Measurements from ENCODE around the gene GRIN3A.

The GRIN3A gene

DNA sequence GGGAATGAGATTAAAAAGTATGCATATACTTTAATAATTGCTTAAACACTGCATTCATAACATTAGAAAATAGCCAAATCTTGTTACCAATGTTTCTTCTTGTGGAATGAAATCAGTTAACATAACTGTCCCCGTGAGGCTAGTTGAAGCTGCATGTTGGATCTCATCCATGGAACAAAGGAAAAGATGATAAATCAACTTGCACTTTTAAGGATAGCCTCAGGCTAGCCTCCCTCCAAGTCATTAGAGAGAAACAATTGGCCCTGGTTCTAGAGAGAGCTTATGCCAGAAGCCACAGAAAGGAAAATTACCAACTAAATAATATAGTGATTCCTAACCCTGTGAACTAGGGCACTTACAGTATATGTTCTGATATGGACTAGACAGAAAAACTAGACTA, 66.9 kb downstream of the GRIN3A start:
- no peak for ATAC-seq (ENCODE audit: low read depth)
- TF ChIP-seq, protein P1, sequence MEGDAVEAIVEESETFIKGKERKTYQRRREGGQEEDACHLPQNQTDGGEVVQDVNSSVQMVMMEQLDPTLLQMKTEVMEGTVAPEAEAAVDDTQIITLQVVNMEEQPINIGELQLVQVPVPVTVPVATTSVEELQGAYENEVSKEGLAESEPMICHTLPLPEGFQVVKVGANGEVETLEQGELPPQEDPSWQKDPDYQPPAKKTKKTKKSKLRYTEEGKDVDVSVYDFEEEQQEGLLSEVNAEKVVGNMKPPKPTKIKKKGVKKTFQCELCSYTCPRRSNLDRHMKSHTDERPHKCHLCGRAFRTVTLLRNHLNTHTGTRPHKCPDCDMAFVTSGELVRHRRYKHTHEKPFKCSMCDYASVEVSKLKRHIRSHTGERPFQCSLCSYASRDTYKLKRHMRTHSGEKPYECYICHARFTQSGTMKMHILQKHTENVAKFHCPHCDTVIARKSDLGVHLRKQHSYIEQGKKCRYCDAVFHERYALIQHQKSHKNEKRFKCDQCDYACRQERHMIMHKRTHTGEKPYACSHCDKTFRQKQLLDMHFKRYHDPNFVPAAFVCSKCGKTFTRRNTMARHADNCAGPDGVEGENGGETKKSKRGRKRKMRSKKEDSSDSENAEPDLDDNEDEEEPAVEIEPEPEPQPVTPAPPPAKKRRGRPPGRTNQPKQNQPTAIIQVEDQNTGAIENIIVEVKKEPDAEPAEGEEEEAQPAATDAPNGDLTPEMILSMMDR (IDR thresholded peaks at IDR 0.05; ENCODE audit: poor library complexity, severe bottlenecking), result no peak

DNA sequence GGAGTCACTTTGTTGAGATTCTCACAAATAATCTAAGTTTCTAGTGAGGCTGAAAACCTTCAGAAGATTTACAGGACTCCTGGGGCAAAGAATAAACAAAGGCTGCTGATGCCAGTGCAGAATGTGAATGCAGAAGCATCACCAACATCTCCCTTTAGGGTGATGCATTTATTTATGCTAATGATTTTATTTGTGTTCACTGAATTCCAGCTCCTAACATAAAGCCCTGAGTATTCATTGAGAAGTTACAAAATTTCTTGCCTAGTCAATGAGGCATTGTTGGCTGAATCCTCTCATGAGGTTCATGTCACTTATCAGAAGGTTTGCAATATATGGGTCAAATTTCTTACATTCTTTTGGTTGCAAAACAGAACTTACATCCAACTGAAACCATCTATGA, 70.0 kb downstream of the GRIN3A start:
- Histone ChIP-seq H3K27ac (ENCODE audit: poor library complexity, severe bottlenecking) (no peak overlapping the region), H3K4me3 (ENCODE audit: severe bottlenecking) (no peak overlapping the region), H3K4me1 (ENCODE audit: insufficient read depth, poor library complexity, severe bottlenecking) (no peaks in the 10 kb centered on the region), H3K27me3 (ENCODE audit: insufficient read depth, poor library complexity, severe bottlenecking) (peaks cover 4% of the 10 kb centered on the region), H3K36me3 (ENCODE audit: low read depth) (no peaks in the 10 kb centered on the region), H3K9me3 (ENCODE audit: severe bottlenecking) (no peaks in the 10 kb centered on the region)
- ATAC-seq (ENCODE audit: low read depth) (no peak), DNase-seq (ENCODE audit: low spot score) (no peak)
- TF ChIP-seq, protein P1 (IDR thresholded peaks at IDR 0.05; ENCODE audit: poor library complexity, severe bottlenecking), result no peak

More for the DNA sequence above, 66.9 kb downstream of the GRIN3A start:
- no peaks in the 10 kb centered on the region for H3K27me3 ChIP-seq (ENCODE audit: insufficient read depth, poor library complexity, severe bottlenecking)
- H3K9me3 ChIP-seq (ENCODE audit: severe bottlenecking), result no peaks in the 10 kb centered on the region
- DNase-seq (ENCODE audit: low spot score), result no peak
- H3K4me1 ChIP-seq (ENCODE audit: insufficient read depth, poor library complexity, severe bottlenecking), result no peaks in the 10 kb centered on the region
- no peaks in the 10 kb centered on the region for H3K36me3 ChIP-seq (ENCODE audit: low read depth)
- no peak overlapping the region for H3K27ac ChIP-seq (ENCODE audit: poor library complexity, severe bottlenecking)
- no peak overlapping the region for H3K4me3 ChIP-seq (ENCODE audit: severe bottlenecking)

DNA sequence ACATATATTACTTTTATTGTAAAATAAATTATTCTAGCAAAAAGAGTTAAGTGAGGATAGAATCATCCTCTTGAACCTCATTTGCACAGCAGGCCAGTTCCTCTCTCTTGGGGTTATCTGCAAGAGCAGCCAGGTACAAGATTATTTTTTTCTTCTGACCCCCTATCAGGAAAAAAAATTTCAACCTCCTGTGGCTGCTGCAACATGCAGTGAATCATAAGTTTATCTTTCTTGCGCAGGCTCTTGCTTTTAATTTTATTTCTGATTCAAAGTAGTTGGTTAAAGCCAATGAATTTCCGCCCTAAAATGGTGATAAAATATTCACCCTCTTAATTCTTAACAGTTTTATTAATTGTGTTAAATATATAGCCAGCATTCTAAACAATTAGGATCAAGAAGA, 74.0 kb downstream of the GRIN3A start:
- no peaks in the 10 kb centered on the region for H3K4me1 ChIP-seq (ENCODE audit: insufficient read depth, poor library complexity, severe bottlenecking)
- peaks cover 12% of the 10 kb centered on the region for H3K27me3 ChIP-seq (ENCODE audit: insufficient read depth, poor library complexity, severe bottlenecking)
- H3K9me3 ChIP-seq (ENCODE audit: severe bottlenecking), result no peaks in the 10 kb centered on the region
- ATAC-seq (ENCODE audit: low read depth) (no peak), DNase-seq (ENCODE audit: low spot score) (no peak)
- H3K4me3 ChIP-seq (ENCODE audit: severe bottlenecking), result no peak overlapping the region
- H3K27ac ChIP-seq (ENCODE audit: poor library complexity, severe bottlenecking), result no peak overlapping the region
- no peaks in the 10 kb centered on the region for H3K36me3 ChIP-seq (ENCODE audit: low read depth)
- TF ChIP-seq, protein P1 (IDR thresholded peaks at IDR 0.05; ENCODE audit: poor library complexity, severe bottlenecking), result no peak

DNA sequence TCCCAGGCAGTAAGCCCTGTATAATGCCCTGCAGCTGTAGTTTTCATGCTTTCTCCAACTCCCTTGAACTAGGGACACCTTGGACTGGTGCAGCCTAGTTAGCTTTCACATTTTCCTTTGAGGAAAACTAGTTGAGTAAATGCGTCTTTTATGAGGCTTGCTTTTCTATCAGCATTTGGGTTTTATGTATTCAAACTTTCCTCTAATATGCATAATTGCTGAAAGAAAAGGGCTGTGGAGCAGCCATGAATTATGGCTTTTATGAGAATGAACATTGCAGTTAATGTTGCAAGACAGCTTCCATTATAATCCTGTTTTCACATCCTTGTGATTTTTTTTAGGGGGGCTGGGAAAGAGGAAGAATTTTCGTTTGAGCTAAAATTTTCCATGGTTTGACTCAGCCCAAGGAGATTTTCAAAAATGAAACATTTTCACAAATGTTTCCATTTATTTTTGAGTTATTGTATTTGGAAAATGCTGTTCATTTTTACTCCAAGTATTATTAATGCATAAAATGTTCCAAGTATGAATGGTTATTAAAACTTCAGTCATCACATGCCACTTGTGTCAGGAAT, 85.8 kb downstream of the GRIN3A start:
- Histone ChIP-seq H3K9me3 (ENCODE audit: severe bottlenecking) (no peaks in the 10 kb centered on the region), H3K4me3 (ENCODE audit: severe bottlenecking) (no peak overlapping the region), H3K4me1 (ENCODE audit: insufficient read depth, poor library complexity, severe bottlenecking) (no peaks in the 10 kb centered on the region), H3K27ac (ENCODE audit: poor library complexity, severe bottlenecking) (no peak overlapping the region), H3K36me3 (ENCODE audit: low read depth) (no peaks in the 10 kb centered on the region), H3K27me3 (ENCODE audit: insufficient read depth, poor library complexity, severe bottlenecking) (peaks cover 7% of the 10 kb centered on the region)
- TF ChIP-seq, protein P1 (IDR thresholded peaks at IDR 0.05; ENCODE audit: poor library complexity, severe bottlenecking), result no peak
- DNase-seq (ENCODE audit: low spot score), result no peak
- no peak for ATAC-seq (ENCODE audit: low read depth)

DNA sequence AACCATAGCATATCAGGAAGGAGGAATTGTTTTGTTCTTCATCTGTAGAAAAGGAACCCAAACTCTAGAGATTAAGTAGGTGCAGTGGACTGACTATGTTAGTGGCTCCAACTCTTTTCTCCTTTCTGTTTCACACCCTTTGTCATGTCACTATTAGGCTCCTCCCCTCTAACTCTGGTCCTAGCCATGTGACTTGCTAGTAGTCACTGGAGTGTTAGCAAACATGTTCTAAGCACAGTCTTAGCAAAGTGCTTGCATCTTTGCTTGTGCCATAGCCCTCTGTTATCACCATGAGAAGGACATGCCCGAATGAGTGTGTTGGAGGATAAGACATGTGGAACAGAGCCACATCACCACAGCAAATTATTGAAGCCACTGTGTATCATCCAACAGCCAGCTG, 88.3 kb downstream of the GRIN3A start:
- no peak overlapping the region for H3K4me3 ChIP-seq (ENCODE audit: severe bottlenecking)
- H3K9me3 ChIP-seq (ENCODE audit: severe bottlenecking), result no peaks in the 10 kb centered on the region
- H3K4me1 ChIP-seq (ENCODE audit: insufficient read depth, poor library complexity, severe bottlenecking), result no peaks in the 10 kb centered on the region
- no peak overlapping the region for H3K27ac ChIP-seq (ENCODE audit: poor library complexity, severe bottlenecking)
- TF ChIP-seq, protein P1 (IDR thresholded peaks at IDR 0.05; ENCODE audit: poor library complexity, severe bottlenecking), result no peak
- H3K36me3 ChIP-seq (ENCODE audit: low read depth), result no peaks in the 10 kb centered on the region
- ATAC-seq (ENCODE audit: low read depth), result no peak
- DNase-seq (ENCODE audit: low spot score), result no peak
- H3K27me3 ChIP-seq (ENCODE audit: insufficient read depth, poor library complexity, severe bottlenecking), result peaks cover 7% of the 10 kb centered on the region

Measured in RWPE2 (cell line).